ENCODE results near the gene GNAI1. TPM values are rescaled to one million over a fixed set of nuclear protein-coding genes. Genes with fewer than 3 reads are reported as not detected.

GNAI1 gene
- total RNA-seq, 4 donors from 2014 or later = 17.2 to 74.0 (median 38.2) TPM

- no peaks in the 10 kb centered on the region for H3K9me3 ChIP-seq
- no peak overlapping the region for H3K27ac ChIP-seq
- H3K4me1 ChIP-seq = no peaks in the 10 kb centered on the region
- no peaks in the 10 kb centered on the region for H3K27me3 ChIP-seq
- intact Hi-C loops (cut with DNase I; ENCODE audit: low total_unique reads) = no loop called here
- DNase-seq = no peak
- TF ChIP-seq POLR2A (IDR thresholded peaks at IDR 0.05) (no peak), CTCF (IDR thresholded peaks at IDR 0.05) (no peak)
- H3K36me3 ChIP-seq = no peaks in the 10 kb centered on the region
- no peak overlapping the region for H3K4me3 ChIP-seq
Measured at GRCh38 chr7:80187279-80187678, 52.6 kb downstream of the GNAI1 start.

- Histone ChIP-seq H3K27ac (no peak overlapping the region), H3K36me3 (no peaks in the 10 kb centered on the region), H3K4me3 (no peak overlapping the region), H3K9me3 (no peaks in the 10 kb centered on the region), H3K4me1 (no peaks in the 10 kb centered on the region), H3K27me3 (no peaks in the 10 kb centered on the region)
- TF ChIP-seq CTCF (IDR thresholded peaks at IDR 0.05) = no peak
- DNase-seq = no peak
- intact Hi-C loops (cut with DNase I; ENCODE audit: low total_unique reads) = no loop called here
Measured at GRCh38 chr7:80187727-80188126, 53.1 kb downstream of the GNAI1 start.

- no peaks in the 10 kb centered on the region for H3K27me3 ChIP-seq
- DNase-seq = no peak
- no peak overlapping the region for H3K27ac ChIP-seq
- TF ChIP-seq POLR2A (IDR thresholded peaks at IDR 0.05) (no peak), CTCF (IDR thresholded peaks at IDR 0.05) (no peak)
- H3K36me3 ChIP-seq = no peaks in the 10 kb centered on the region
- H3K4me3 ChIP-seq = no peak overlapping the region
- intact Hi-C loops (cut with DNase I; ENCODE audit: low total_unique reads) = no loop called here
- H3K4me1 ChIP-seq = no peaks in the 10 kb centered on the region
- H3K9me3 ChIP-seq = no peaks in the 10 kb centered on the region
Measured at GRCh38 chr7:80189638-80190037, 55.0 kb downstream of the GNAI1 start.

DNA sequence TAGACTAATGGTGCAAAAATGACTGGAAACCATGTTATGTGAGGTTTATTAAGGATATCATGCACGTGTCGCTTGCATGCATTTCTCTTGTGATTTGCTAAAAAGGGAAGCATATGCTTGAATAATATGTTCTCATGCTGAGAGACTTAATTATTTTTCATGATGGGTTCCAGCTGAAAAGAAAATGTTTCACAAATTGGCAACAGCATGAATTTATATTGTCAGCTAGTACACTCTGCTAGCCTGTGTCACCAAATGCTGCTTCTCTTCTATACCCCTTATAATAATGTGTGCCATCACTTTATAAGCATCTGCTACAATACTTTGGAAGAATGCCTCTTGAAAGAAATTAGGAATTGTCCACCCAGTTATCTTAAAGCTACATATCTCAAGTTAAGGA lies 63.0 kb downstream of the GNAI1 start:
- H3K27ac ChIP-seq = no peak overlapping the region
- H3K4me1 ChIP-seq = no peaks in the 10 kb centered on the region
- intact Hi-C loops (cut with DNase I; ENCODE audit: low total_unique reads) = no loop called here
- no peaks in the 10 kb centered on the region for H3K36me3 ChIP-seq
- H3K9me3 ChIP-seq = no peaks in the 10 kb centered on the region
- no peak for DNase-seq
- no peak overlapping the region for H3K4me3 ChIP-seq
- TF ChIP-seq CTCF (IDR thresholded peaks at IDR 0.05) (no peak), POLR2A (IDR thresholded peaks at IDR 0.05) (no peak)
- H3K27me3 ChIP-seq = no peaks in the 10 kb centered on the region

GRCh38 chr7:80199051-80199450 lies 64.4 kb downstream of the GNAI1 start:
- DNase-seq = no peak

More at GRCh38 chr7:80199051-80199450, 64.4 kb downstream of the GNAI1 start:
- Histone ChIP-seq H3K36me3 (no peaks in the 10 kb centered on the region), H3K9me3 (no peaks in the 10 kb centered on the region), H3K4me1 (no peaks in the 10 kb centered on the region), H3K27me3 (no peaks in the 10 kb centered on the region), H3K4me3 (no peak overlapping the region), H3K27ac (no peak overlapping the region)
- intact Hi-C loops (cut with DNase I; ENCODE audit: low total_unique reads) = no loop called here
- no peak for TF ChIP-seq POLR2A (IDR thresholded peaks at IDR 0.05)
- no peak for TF ChIP-seq CTCF (IDR thresholded peaks at IDR 0.05)

Measured in uterus (tissue), 4 donors.